GM19240 (cell line): ENCODE measurements around the gene KSR2.
"Not testable (repeated sequence)": the region's sequence is repeated elsewhere in the genome, so short reads cannot be mapped to it uniquely, and the experiment has no call there.

Experiments used
- DNase-seq: peaks from one replicate; pipeline ENCODE4 v3.0.0; 2011; ENCODE audit warnings: low spot score; ENCODE audit not compliant: insufficient read length

The KSR2 gene

DNA sequence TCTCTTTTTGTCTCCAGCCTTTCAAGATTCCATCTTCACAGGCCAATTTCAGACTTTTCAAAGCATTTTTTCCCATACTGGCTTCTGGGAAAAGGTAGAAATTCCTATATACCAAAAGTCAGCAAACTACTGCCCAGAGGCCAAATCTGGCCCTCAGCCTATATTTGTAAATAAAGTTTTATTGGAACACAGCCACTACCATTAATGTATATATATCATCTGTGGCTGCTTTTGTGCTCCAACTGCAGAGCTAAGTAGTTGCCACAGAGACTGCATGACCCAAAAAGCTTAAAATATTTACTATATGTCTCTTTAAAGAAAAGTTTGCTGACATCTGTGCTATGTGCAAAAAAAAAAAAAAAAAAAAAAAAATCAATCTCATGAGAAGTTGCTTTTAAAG, 76.3 kb downstream of the KSR2 start:
- no peak for DNase-seq

- DNase-seq = not testable (repeated sequence)
These were observed 77.5 kb downstream of the KSR2 start for GRCh38 chr12:117891265-117891664.

DNA sequence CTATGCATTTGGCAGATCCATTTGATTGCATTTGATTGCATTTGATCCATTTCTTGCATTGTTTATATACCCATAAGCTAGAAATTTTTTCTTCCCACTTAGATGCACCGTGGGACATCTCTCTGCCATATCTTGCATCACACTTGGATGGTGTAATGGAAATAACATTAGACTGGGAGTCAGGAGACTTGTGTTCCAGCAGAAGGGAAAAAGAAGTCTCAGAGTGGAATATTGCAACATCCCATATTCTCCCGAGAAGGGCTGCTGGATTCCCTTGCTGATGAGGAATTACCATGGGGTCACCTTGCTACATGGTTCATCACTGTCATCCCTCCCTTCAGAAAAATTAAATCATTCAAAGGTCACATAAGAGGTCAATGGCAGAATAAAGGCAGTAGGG, 78.1 kb downstream of the KSR2 start:
- DNase-seq = no peak

DNA sequence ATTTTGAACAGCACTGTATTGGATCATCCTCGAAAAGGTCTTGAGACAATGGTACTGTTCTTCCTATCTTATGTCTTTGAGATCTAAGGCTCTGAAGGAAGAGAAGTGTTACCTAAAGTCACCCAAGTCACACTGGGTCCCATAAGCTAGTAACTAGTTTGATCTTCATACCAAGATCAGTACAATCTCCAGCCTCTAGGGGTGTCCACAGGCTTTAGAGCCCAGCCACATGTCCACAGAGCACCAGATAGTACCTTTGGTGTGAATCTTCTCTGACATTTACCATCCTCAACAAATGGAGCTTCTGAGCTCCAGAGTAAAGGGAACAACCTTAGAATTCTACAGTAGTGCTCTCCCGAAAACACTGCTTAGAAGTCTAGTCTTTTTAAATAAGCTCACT, 78.7 kb downstream of the KSR2 start:
- DNase-seq = no peak

DNA sequence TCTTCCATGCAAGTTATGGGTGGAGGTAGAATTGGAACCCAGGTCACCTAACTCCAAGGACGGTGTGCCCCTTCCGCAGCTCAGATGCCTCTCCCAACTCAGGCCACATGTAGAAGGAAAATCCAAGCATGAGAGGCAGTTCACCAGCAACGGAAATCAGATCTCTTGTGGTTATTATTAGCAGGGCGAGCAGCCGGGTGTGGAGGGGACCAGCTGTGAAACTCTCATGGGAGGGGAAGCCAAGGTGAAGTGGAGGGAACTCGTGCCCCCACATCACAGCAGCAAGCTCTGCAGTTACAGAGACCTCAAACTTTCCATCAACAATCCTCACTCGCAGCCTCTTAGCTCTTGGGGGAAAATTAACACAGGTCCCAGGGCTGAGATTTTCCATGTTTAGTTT, 79.7 kb downstream of the KSR2 start:
- no peak for DNase-seq

GRCh38 chr12:117885211-117885610, 83.6 kb downstream of the KSR2 start:
- no peak for DNase-seq

- no peak for DNase-seq
These were observed 84.6 kb downstream of the KSR2 start for GRCh38 chr12:117884161-117884560.

- DNase-seq = no peak
These were observed 86.1 kb downstream of the KSR2 start for GRCh38 chr12:117882603-117883184.

- no peak for DNase-seq
These were observed 86.6 kb downstream of the KSR2 start for GRCh38 chr12:117882181-117882580.

DNA sequence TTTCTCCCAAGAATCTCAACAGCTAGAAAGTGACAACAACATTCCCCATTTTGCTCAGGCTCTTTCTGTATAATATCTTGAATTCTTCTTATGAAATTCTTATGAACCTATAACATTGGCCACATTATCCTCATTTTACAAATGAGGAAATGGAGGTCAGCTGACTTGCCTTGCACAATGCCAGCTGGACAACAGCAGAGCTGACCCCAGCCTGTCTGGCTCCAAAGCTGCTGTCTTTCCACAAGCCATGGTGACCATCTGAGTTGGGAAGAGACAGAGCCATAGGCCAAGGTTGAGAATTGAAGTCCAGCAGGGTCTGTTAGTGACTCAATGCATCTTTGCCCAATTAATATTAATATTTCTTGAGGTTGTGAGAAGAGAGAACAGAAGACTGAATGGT, 87.3 kb downstream of the KSR2 start:
- DNase-seq = no peak

DNA sequence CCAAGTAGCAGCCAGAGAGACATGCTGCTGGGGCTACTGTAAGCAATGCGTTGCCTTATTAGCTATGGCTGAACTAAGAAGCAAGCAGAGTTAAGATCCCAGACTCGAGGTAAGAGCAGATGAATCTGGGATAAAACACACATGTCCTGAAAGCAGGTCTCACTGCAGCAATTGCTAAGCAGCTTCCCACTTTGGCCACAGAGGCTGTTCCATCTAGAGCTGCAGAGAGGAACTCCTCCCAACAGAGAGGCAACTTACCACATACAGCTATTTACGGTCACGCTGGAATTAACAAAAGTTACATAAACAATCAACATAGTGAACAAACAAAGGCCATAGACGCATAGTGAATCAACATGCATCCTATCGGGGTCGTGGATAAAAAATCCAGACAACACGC, 90.2 kb downstream of the KSR2 start:
- no peak for DNase-seq

DNA sequence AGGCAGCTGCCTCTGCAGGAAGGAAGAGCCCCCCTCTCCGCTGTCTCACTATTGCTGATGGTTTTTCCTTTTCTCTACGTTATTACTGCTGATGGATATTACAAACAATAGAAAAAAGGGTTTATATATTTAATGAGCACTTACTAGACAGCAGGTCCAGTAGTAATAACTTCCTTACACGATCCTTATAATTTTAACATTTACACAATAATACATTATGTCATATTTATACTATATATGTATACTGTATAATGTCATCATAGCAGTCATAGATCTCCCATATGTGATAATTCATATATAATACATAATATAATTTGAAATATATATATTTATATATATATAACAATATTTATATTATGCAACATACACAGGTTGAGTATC, 92.4 kb downstream of the KSR2 start:
- no peak for DNase-seq

DNA sequence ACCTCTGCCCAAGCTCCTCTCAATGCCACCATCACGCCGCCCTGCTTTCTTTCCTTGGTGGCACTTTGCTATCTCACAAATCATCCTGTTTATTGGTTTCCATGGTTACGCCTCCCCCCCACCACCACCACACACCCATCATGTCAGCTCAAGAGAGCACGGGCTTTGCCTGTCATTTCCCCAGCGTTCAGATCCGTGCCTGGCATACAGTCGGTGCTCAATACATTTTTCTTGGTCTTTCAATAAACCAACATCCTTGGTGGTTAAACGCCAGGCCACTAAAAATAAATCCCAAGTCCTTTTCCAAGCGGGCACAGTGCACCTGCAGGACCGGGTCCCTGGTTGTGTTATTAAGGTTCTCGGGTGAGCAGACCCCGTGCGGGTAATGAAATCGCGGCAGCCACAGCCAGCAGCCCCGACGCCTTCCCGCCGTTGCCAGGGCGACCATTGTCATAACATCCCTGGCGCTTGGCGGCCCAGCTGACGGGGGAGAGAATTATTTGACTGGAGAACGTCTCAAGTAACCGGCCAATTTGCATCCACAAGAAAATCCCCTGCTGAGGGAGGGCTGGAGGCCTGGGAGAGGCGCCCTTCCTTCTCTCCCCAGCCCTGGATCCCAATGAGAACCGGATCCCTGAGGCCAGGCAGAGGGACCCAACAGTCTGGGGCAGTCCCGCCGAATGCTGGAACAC, 92.9 kb downstream of the KSR2 start:
- no peak for DNase-seq

- peak; percentile 27 for DNase-seq
These were observed 93.9 kb downstream of the KSR2 start for GRCh38 chr12:117874842-117875434.

GRCh38 chr12:117874198-117874597, 94.6 kb downstream of the KSR2 start:
- DNase-seq = not testable (repeated sequence)

DNA sequence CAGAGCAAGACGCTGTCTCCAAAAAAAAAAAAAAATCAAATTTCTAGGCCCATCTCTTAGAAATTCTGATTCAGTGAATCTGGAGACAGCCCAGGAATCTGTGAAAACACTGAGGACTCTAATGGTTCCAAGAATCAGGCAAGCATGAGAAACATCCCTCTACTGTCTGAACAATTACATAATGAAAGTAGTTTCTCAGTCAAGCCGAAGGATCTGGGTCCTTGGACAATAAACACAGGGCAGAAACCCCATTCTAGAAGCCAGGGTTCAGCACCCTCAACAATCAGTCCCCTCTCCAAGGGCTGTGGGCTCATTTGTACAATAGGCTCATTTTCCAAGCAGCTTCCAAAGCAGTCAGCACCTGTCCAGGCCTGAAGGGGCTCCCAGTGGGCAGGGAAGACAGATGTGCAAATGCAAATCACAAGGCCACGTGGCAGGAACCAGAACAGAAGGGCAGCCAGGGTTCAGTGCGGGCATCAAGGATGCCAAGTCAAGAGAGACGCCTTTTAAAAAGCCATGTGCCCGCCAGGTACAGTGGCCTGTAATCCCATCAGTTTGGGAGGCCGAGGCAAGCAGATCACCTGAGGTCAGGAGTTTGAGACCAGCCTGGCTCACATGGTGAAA, 96.1 kb downstream of the KSR2 start:
- DNase-seq = no peak

DNA sequence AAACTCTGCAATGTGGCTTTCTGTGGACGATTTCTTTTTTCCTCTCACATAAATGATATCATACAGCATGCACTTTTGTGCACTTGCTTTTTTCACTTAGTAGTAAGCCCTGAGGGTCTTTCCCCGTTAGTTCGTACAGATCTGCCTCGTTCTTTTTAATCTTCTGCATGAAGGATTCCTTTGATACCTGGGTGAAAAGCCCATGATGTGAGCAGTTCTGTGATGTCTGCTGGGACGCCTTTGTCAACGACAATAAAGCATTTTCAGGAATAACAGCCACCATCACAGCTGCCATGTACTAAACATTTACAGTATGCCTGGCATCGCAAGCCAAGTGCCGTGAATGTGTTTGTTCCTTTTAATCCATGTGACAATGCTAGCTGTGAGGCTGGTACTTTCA, 99.2 kb downstream of the KSR2 start:
- no peak for DNase-seq

GRCh38 chr12:117867348-117867747, 101.4 kb downstream of the KSR2 start:
- DNase-seq = no peak

DNA sequence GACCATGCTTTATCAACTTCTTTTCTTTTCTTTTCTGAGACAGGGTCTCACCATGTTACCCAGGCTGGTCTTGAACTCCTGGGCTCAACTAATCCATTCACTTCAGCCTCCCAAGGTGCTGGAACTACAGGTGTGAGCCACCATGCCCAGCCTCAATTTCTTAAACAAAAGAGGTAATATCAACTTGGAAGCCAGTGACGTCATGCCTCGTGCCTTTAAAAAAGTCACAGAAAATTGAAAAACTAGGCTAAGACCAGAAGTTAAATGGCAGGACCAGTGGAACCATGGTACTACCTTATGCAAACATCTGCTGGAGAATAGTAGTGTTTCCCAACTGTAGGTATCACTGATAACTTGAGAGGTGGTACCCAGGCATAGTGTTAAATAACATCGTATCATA, 103.3 kb downstream of the KSR2 start:
- no peak for DNase-seq

GRCh38 chr12:117863002-117863709, 105.6 kb downstream of the KSR2 start:
- DNase-seq = no peak

GRCh38 chr12:117861691-117862090, 107.1 kb downstream of the KSR2 start:
- no peak for DNase-seq

- DNase-seq = not testable (repeated sequence)
These were observed 108.0 kb downstream of the KSR2 start for GRCh38 chr12:117860787-117861290.
